ENCODE measurements around the gene NEU3.

The NEU3 gene

GRCh38 chr11:74949753-74950137 is 39.0 kb upstream of the NEU3 start:
- no peak for DNase-seq (ENCODE audit: low spot score)

GRCh38 chr11:74950374-74950969 is 38.3 kb upstream of the NEU3 start:
- ChIA-PET CTCF (no interaction called here), POLR2A (ENCODE audit: low non-redundant PET) (no interaction called here)
- no peak overlapping the region for H3K27ac ChIP-seq
- DNase-seq (ENCODE audit: low spot score) = no peak
- no peak for TF ChIP-seq CTCF (conservative IDR thresholded peaks at IDR 0.05; ENCODE audit: low read depth)

More at GRCh38 chr11:74949753-74950137, 39.0 kb upstream of the NEU3 start:
- ChIA-PET POLR2A (ENCODE audit: low non-redundant PET) (no interaction called here), CTCF (no interaction called here)
- peak overlapping the region; percentile 76 for H3K27ac ChIP-seq
- no peak for TF ChIP-seq CTCF (conservative IDR thresholded peaks at IDR 0.05; ENCODE audit: low read depth)

- TF ChIP-seq CTCF (conservative IDR thresholded peaks at IDR 0.05; ENCODE audit: low read depth) = no peak
- ChIA-PET CTCF (no interaction called here), POLR2A (ENCODE audit: low non-redundant PET) (no interaction called here)
- no peak for DNase-seq (ENCODE audit: low spot score)
- H3K27ac ChIP-seq = no peak overlapping the region
These were observed 37.5 kb upstream of the NEU3 start for GRCh38 chr11:74951226-74951625.

GRCh38 chr11:74952752-74953151 is 36.0 kb upstream of the NEU3 start:
- DNase-seq (ENCODE audit: low spot score) = no peak
- ChIA-PET CTCF (no interaction called here), POLR2A (ENCODE audit: low non-redundant PET) (interaction anchor here (0.6 kb wide), 1 partner anchor 285 kb away, joined by 3 read pairs; no protein-coding TSS in a partner anchor)
- TF ChIP-seq CTCF (conservative IDR thresholded peaks at IDR 0.05; ENCODE audit: low read depth) = no peak
- H3K27ac ChIP-seq = no peak overlapping the region

- DNase-seq (ENCODE audit: low spot score) = no peak
- ChIA-PET CTCF (interaction anchor here (0.7 kb wide), 1 partner anchor 23 kb away, joined by 3 read pairs; no protein-coding TSS in a partner anchor), POLR2A (ENCODE audit: low non-redundant PET) (no interaction called here)
- no peak for TF ChIP-seq CTCF (conservative IDR thresholded peaks at IDR 0.05; ENCODE audit: low read depth)
- no peak overlapping the region for H3K27ac ChIP-seq
These were observed 35.3 kb upstream of the NEU3 start for GRCh38 chr11:74953451-74953850.

- no peak overlapping the region for H3K27ac ChIP-seq
- ChIA-PET POLR2A (ENCODE audit: low non-redundant PET) (no interaction called here), CTCF (no interaction called here)
- TF ChIP-seq CTCF (conservative IDR thresholded peaks at IDR 0.05; ENCODE audit: low read depth) = no peak
- no peak for DNase-seq (ENCODE audit: low spot score)
These were observed 34.5 kb upstream of the NEU3 start for GRCh38 chr11:74954199-74954598.

All from RWPE1 (cell line).